ENCODE data around the gene TRMT11. TPM values are rescaled to one million over a fixed set of nuclear protein-coding genes. Genes with fewer than 3 reads are reported as not detected.

The TRMT11 gene
- polyA plus RNA-seq, 3 donors: 2.1 to 3.3 (median 2.1) TPM

- Histone ChIP-seq H3K27ac (ENCODE audit: low read depth in 1 of 2, low read length in 2 of 2) (no peak overlapping the region), H3K4me3 (replicated peaks in 1 of 3; ENCODE audit: low read depth in 2 of 3, low read length in 3 of 3) (no peak overlapping the region), H3K79me2 (ENCODE audit: insufficient read depth, low read length) (no peaks in the 10 kb centered on the region), H2AFZ (ENCODE audit: insufficient read depth, low read depth, low read length, poor library complexity, severe bottlenecking) (no peak overlapping the region), H3K27me3 (ENCODE audit: control insufficient read depth in 2 of 2, insufficient read depth in 2 of 2, low read length in 2 of 2) (no peaks in the 10 kb centered on the region), H3K4me1 (ENCODE audit: control insufficient read depth in 1 of 2, insufficient read depth in 2 of 2, low read length in 2 of 2) (no peaks in the 10 kb centered on the region), H4K20me1 (ENCODE audit: insufficient read depth, low read length) (no peaks in the 10 kb centered on the region), H3K9me3 (replicated peaks in 1 of 2; ENCODE audit: control insufficient read depth in 1 of 2, insufficient read depth in 1 of 2, low read length in 2 of 2) (no peaks in the 10 kb centered on the region), H3K9ac (ENCODE audit: insufficient read depth, low read length, poor library complexity, severe bottlenecking) (no peak overlapping the region), H3K36me3 (replicated peaks in 1 of 2; ENCODE audit: control insufficient read depth in 1 of 2, insufficient read depth in 2 of 2, low read length in 2 of 2) (peaks cover 0 to under 1% of the 10 kb centered on the region in 2 donors), H3K4me2 (replicated peaks; ENCODE audit: extremely low read depth, low read length, poor library complexity, severe bottlenecking) (no peak overlapping the region)
- H3K9me3 Mint-ChIP-seq: peaks cover 0 to 6% (median 3%) of the 10 kb centered on the region in 7 donors
- TF ChIP-seq CTCF (IDR thresholded peaks at IDR 0.05): no peak
- intact Hi-C loops (cut with micrococcal nuclease): no loop called here
- no CpG with 5 or more reads among the region's 4 CpGs for WGBS (ENCODE audit: insufficient coverage)
- H3K36me3 Mint-ChIP-seq: peaks cover 0 to 2% of the 10 kb centered on the region in 2 donors
- H3K4me3 Mint-ChIP-seq: no peak overlapping the region
- no peaks in the 10 kb centered on the region for H3K4me1 Mint-ChIP-seq
- peak overlapping the region in 1 of 7 donors; percentile 21 for H3K27ac Mint-ChIP-seq
- peaks cover 0 to 2% (median 0%) of the 10 kb centered on the region in 3 donors for H3K27me3 Mint-ChIP-seq (ENCODE audit: low read depth in 3 of 3)
- no peak for DNase-seq
Observed at GRCh38 chr6:126054802-126055201, 68.5 kb downstream of the TRMT11 start.

GRCh38 chr6:126055449-126055848 is 69.1 kb downstream of the TRMT11 start:
- Histone ChIP-seq H3K4me2 (replicated peaks; ENCODE audit: extremely low read depth, low read length, poor library complexity, severe bottlenecking) (no peak overlapping the region), H3K9me3 (replicated peaks in 1 of 2; ENCODE audit: control insufficient read depth in 1 of 2, insufficient read depth in 1 of 2, low read length in 2 of 2) (no peaks in the 10 kb centered on the region), H4K20me1 (ENCODE audit: insufficient read depth, low read length) (no peaks in the 10 kb centered on the region), H3K4me3 (replicated peaks in 1 of 3; ENCODE audit: low read depth in 2 of 3, low read length in 3 of 3) (no peak overlapping the region), H3K9ac (ENCODE audit: insufficient read depth, low read length, poor library complexity, severe bottlenecking) (no peak overlapping the region), H3K36me3 (replicated peaks in 1 of 2; ENCODE audit: control insufficient read depth in 1 of 2, insufficient read depth in 2 of 2, low read length in 2 of 2) (peaks cover 0 to 2% of the 10 kb centered on the region in 2 donors), H3K4me1 (ENCODE audit: control insufficient read depth in 1 of 2, insufficient read depth in 2 of 2, low read length in 2 of 2) (no peaks in the 10 kb centered on the region), H3K27me3 (ENCODE audit: control insufficient read depth in 2 of 2, insufficient read depth in 2 of 2, low read length in 2 of 2) (no peaks in the 10 kb centered on the region), H3K79me2 (ENCODE audit: insufficient read depth, low read length) (no peaks in the 10 kb centered on the region), H2AFZ (ENCODE audit: insufficient read depth, low read depth, low read length, poor library complexity, severe bottlenecking) (no peak overlapping the region), H3K27ac (ENCODE audit: low read depth in 1 of 2, low read length in 2 of 2) (no peak overlapping the region)
- H3K27me3 Mint-ChIP-seq (ENCODE audit: low read depth in 3 of 3): peaks cover 0 to 2% (median 0%) of the 10 kb centered on the region in 3 donors
- no peak overlapping the region for H3K27ac Mint-ChIP-seq
- peaks cover 2% of the 10 kb centered on the region for H3K4me1 Mint-ChIP-seq
- no peak for TF ChIP-seq CTCF (IDR thresholded peaks at IDR 0.05)
- no peak overlapping the region for H3K4me3 Mint-ChIP-seq
- peaks cover 0 to 6% (median 3%) of the 10 kb centered on the region in 7 donors for H3K9me3 Mint-ChIP-seq
- intact Hi-C loops (cut with micrococcal nuclease): no loop called here
- no peak for DNase-seq
- WGBS (ENCODE audit: insufficient coverage): no CpG with 5 or more reads among the region's 4 CpGs
- H3K36me3 Mint-ChIP-seq: peaks cover 0 to 2% of the 10 kb centered on the region in 2 donors
